K562 (cell line): ENCODE measurements around the gene ZNF487. TPM values are rescaled to one million over a fixed set of nuclear protein-coding genes. Genes with fewer than 3 reads are reported as not detected.

Experiments
- BCOR ChIP-seq: fragments of 450-650 bp; IDR thresholded peaks from 2 replicates; pipeline ENCODE4 v1.6.1; 2016
- E2F1 ChIP-seq: sonication (generic); formaldehyde crosslinking; IDR thresholded peaks from 2 replicates; pipeline ENCODE4 v1.8.1; 2023; ENCODE audit warnings: mild to moderate bottlenecking, missing genetic modification reagents, moderate library complexity
- ETV1 ChIP-seq: fragments of 450-650 bp; conservative IDR thresholded peaks from 2 replicates; pipeline ENCODE4 v1.6.1; 2016; ENCODE audit warnings: missing genetic modification characterization, control low read depth, low read depth, missing compliant biosample characterization
- FIP1L1 ChIP-seq: fragments of 200-400 bp; formaldehyde crosslinking; IDR thresholded peaks from 2 replicates; pipeline ENCODE4 v1.6.1; 2018; ENCODE audit warnings: mild to moderate bottlenecking, low read depth, low read length; ENCODE audit not compliant: poor library complexity, severe bottlenecking
- GATAD2A ChIP-seq: fragments of 450-650 bp; IDR thresholded peaks from 2 replicates; pipeline ENCODE4 v1.6.1; 2017
- NFIC ChIP-seq: fragments of 450-650 bp; IDR thresholded peaks from 2 replicates; pipeline ENCODE4 v1.6.1; 2017; ENCODE audit warnings: mild to moderate bottlenecking, inconsistent platforms
- RBBP5 ChIP-seq: fragments of 200-600 bp; sonication (generic); IDR thresholded peaks from 2 replicates; pipeline ENCODE4 v1.6.1; 2012; ENCODE audit warnings: borderline replicate concordance, mild to moderate bottlenecking, low read length, control low read depth, inconsistent platforms; ENCODE audit not compliant: insufficient read depth, poor library complexity, severe bottlenecking
- SIN3B ChIP-seq: fragments of 450-650 bp; IDR thresholded peaks from 2 replicates; pipeline ENCODE4 v1.6.1; 2017; ENCODE audit warnings: low read depth, mild to moderate bottlenecking, moderate library complexity
- TEAD2 ChIP-seq: fragments of 450-650 bp; IDR thresholded peaks from 2 replicates; pipeline ENCODE4 v1.6.1; 2016; ENCODE audit warnings: missing genetic modification characterization, control low read depth, missing compliant biosample characterization
- ZNF449 ChIP-seq: fragments of 250-450 bp; sonication (Bioruptor Pico); IDR thresholded peaks from 2 replicates; pipeline ENCODE4 v1.8.0; 2022; ENCODE audit warnings: moderate library complexity, mild to moderate bottlenecking, inconsistent platforms
- polyA plus RNA-seq, 8 experiments: library from polyadenylated mRNA; depleted of rRNA in 4 of 8; stranded (reverse) in 5 of 8; unstranded in 3 of 8; fragments of >200 nt; fragmentation: Nextera tagmentation in 2 of 8; fragmentation: Illumina TruSeq in 1 of 8; extraction: Ambion mirVana in 2 of 8; extraction: Trizol in 1 of 8; gene quantifications; 2 replicates each; pipeline versions ENCODE4 v1.2.1 to v1.2.3, GENCODE V29; 2011 to 2014; ENCODE audit warnings: inconsistent platforms in 1 of 8, missing spikeins in 1 of 8
- total RNA-seq, 7 experiments: library from RNA; depleted of rRNA in 6 of 7; stranded (reverse); fragments of >200 nt in 6 of 7; fragmentation: Illumina TruSeq in 2 of 7; extraction: Trizol in 2 of 7; gene quantifications; 2 replicates each; pipeline versions ENCODE4 v1.2.1 to v1.2.3, GENCODE V29; 2011 to 2021; ENCODE audit warnings: low replicate concordance in 1 of 7
- TF ChIP-seq, protein P1 (sequence below): IDR thresholded peaks from 2 replicates; pipeline ENCODE4 v1.6.1; 2011; ENCODE audit warnings: borderline replicate concordance, low read depth, mild to moderate bottlenecking, moderate library complexity, low read length; ENCODE audit not compliant: insufficient read depth, poor library complexity, severe bottlenecking
- TF ChIP-seq, protein P2 (sequence below), 2 experiments: fragments of 450-650 bp; IDR thresholded peaks; 2 replicates each; pipeline ENCODE4 v1.6.1; 2016; ENCODE audit warnings: mild to moderate bottlenecking in 2 of 2, borderline replicate concordance in 1 of 2, low read depth in 1 of 2, moderate library complexity in 1 of 2
- TF ChIP-seq, protein P3 (sequence below): IDR thresholded peaks from 2 replicates; pipeline ENCODE4 v1.6.1; 2011; ENCODE audit not compliant: insufficient read length; ENCODE audit errors: extremely low read depth

The ZNF487 gene
- total and polyA plus RNA-seq, 9 of the 15 experiments (the other 6 are each of a cell fraction or from before 2014, with no cell fraction given) = 1.9 to 6.5 (median 4.2) TPM

DNA sequence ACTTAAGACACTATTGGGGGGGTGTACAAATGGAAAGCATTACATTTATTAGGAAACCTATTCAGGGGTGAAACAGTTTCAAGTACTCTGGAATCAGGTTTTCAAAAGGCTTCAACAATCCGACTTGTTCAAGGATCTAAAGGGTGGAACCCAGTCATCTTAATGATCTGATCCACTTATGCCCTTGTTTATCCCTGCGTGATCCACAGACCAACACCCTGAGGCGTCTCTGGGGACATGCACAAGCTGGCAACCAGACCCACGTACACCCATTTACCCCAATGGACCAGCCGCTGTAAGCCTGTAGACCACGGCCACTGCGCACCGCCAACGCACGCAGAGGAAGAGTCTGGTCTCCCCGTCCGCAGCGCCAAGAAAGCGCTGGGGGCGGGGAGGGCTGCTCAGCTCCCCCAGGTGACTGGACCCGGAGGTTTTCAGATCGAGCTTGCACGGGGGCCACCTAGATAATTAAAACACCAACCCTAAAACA, 41.3 kb upstream of the ZNF487 start (continued):
- TF ChIP-seq ZNF449 (CRISPR knock-in tag) = no peak
- TF ChIP-seq FIP1L1 = peak; percentile 22
- no peak for TF ChIP-seq SIN3B
- TF ChIP-seq, protein P1, sequence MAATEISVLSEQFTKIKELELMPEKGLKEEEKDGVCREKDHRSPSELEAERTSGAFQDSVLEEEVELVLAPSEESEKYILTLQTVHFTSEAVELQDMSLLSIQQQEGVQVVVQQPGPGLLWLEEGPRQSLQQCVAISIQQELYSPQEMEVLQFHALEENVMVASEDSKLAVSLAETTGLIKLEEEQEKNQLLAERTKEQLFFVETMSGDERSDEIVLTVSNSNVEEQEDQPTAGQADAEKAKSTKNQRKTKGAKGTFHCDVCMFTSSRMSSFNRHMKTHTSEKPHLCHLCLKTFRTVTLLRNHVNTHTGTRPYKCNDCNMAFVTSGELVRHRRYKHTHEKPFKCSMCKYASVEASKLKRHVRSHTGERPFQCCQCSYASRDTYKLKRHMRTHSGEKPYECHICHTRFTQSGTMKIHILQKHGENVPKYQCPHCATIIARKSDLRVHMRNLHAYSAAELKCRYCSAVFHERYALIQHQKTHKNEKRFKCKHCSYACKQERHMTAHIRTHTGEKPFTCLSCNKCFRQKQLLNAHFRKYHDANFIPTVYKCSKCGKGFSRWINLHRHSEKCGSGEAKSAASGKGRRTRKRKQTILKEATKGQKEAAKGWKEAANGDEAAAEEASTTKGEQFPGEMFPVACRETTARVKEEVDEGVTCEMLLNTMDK = no peak
- TF ChIP-seq TEAD2 (tag) = no peak
- no peak for TF ChIP-seq E2F1 (CRISPR knock-in tag)
- peak; percentile 55 for TF ChIP-seq RBBP5
- TF ChIP-seq NFIC = no peak; the same call in 1 of the 2 replicates
- TF ChIP-seq, protein P2, sequence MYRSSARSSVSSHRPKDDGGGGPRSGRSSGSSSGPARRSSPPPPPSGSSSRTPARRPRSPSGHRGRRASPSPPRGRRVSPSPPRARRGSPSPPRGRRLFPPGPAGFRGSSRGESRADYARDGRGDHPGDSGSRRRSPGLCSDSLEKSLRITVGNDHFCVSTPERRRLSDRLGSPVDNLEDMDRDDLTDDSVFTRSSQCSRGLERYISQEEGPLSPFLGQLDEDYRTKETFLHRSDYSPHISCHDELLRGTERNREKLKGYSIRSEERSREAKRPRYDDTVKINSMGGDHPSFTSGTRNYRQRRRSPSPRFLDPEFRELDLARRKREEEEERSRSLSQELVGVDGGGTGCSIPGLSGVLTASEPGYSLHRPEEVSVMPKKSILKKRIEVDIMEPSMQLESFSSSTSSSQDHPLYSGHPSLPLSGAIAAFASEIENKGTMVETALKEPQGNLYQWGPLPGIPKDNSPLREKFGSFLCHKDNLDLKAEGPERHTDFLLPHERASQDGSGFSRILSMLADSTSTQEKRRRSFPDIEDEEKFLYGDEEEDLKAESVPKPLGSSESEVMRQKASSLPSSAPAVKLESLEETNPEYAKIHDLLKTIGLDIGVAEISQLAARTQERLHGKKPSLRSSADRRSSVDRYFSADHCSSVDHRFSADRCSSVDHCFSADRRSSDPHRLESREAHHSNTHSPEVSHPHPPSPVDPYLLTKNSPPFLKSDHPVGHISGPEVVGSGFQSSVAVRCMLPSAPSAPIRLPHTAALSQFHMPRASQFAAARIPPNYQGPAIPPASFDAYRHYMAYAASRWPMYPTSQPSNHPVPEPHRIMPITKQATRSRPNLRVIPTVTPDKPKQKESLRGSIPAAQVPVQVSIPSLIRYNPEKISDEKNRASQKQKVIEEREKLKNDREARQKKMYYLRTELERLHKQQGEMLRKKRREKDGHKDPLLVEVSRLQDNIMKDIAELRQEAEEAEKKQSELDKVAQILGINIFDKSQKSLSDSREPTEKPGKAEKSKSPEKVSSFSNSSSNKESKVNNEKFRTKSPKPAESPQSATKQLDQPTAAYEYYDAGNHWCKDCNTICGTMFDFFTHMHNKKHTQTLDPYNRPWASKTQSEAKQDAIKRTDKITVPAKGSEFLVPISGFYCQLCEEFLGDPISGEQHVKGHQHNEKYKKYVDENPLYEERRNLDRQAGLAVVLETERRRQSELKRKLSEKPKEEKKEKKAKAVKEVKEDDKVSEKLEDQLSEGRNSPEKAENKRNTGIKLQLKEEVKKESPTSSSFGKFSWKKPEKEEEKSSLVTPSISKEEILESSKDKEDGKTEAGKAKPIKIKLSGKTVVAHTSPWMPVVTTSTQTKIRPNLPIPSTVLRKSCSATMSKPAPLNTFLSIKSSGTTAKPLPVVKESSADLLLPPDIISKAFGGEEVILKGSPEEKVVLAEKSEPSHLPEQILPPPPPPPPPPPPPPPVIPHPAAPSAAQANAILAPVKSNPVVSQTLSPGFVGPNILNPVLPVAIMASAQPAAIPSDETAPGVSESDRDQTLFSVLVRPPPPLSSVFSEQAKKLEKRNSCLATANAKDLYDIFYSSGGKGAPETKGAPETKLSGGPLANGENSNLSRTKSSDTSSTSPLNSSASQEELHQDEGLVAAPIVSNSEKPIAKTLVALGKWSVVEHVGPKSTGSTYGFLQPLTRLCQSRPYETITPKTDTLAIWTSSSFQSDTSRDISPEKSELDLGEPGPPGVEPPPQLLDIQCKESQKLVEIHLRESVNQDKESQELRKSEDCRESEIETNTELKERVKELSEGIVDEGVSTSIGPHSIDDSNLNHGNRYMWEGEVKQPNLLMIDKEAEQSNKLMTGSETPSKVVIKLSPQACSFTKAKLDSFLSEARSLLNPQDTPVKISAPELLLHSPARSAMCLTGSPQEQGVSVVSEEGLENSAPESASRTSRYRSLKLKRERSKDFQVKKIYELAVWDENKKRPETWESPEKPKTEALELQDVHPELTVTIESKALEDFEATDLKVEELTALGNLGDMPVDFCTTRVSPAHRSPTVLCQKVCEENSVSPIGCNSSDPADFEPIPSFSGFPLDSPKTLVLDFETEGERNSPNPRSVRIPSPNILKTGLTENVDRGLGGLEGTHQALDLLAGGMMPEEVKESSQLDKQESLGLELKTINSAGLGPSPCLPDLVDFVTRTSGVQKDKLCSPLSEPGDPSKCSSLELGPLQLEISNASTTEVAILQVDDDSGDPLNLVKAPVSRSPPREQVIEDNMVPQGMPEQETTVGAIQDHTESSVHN (IDR thresholded peaks at IDR 0.05; ENCODE audit: borderline replicate concordance in 1 of 2, low read depth in 1 of 2) = no peak
- TF ChIP-seq BCOR = no peak
- TF ChIP-seq ETV1 (tag) = no peak
- TF ChIP-seq GATAD2A = no peak
- TF ChIP-seq, protein P3, sequence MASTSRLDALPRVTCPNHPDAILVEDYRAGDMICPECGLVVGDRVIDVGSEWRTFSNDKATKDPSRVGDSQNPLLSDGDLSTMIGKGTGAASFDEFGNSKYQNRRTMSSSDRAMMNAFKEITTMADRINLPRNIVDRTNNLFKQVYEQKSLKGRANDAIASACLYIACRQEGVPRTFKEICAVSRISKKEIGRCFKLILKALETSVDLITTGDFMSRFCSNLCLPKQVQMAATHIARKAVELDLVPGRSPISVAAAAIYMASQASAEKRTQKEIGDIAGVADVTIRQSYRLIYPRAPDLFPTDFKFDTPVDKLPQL = no peak
